Activated CD4-positive, alpha-beta T cell treated with anti-CD3 and anti-CD28 coated beads for 36 hours (primary cell): ENCODE measurements around the gene BEGAIN. TPM values are rescaled to one million over a fixed set of nuclear protein-coding genes. Genes with fewer than 3 reads are reported as not detected.

Experiments used
- ATAC-seq: fragments of 200-7000 bp; cut with Tn5 transposase; one replicate; pipeline ENCODE4 v1.10.0; 2021; ENCODE audit warnings: mild to moderate bottlenecking, moderate library complexity
- CTCF ChIA-PET: fragments of 350-600 bp; sonication (Branson Sonifier 250); formaldehyde crosslinking; loops from one replicate; lab custom pipeline; 2021; ENCODE audit warnings: antibody characterized with exemption; lab: Charles Lee
- POLR2A ChIA-PET: fragments of 350-600 bp; sonication (Branson Sonifier 250); formaldehyde crosslinking; loops from one replicate; lab custom pipeline; 2021; ENCODE audit warnings: antibody characterized with exemption, inconsistent platforms; lab: Charles Lee
- DNase-seq: peaks from one replicate; pipeline ENCODE4 v3.0.0-alpha.2; 2020
- H3K27ac Mint-ChIP-seq: one replicate; pipeline ENCODE4 v1.8.0; 2021; ENCODE audit warnings: mixed read lengths
- H3K27me3 Mint-ChIP-seq: one replicate; pipeline ENCODE4 v1.8.0; 2021; ENCODE audit warnings: mixed read lengths
- H3K36me3 Mint-ChIP-seq: one replicate; pipeline ENCODE4 v1.8.0; 2021; ENCODE audit warnings: low read depth, mixed read lengths
- H3K4me1 Mint-ChIP-seq: one replicate; pipeline ENCODE4 v1.8.0; 2021; ENCODE audit warnings: mixed read lengths
- H3K4me3 Mint-ChIP-seq: one replicate; pipeline ENCODE4 v1.8.0; 2021; ENCODE audit warnings: mild to moderate bottlenecking, moderate library complexity, mixed read lengths
- H3K9me3 Mint-ChIP-seq: one replicate; pipeline ENCODE4 v1.8.0; 2021; ENCODE audit warnings: low read depth, mixed read lengths
- intact Hi-C, 2 experiments: fragments of 100-400 bp; cut with DNase I in 1 of 2; cut with micrococcal nuclease in 1 of 2; formaldehyde crosslinking; loops; one replicate each; pipeline versions ENCODE4 v1.14.2 to v1.15.1; 2022 to 2024; cut with DNase I, micrococcal nuclease
- total RNA-seq, 2 experiments: library from RNA; stranded (reverse); gene quantifications; one replicate each; pipeline ENCODE4 v1.2.3, GENCODE V29; 2021

The BEGAIN gene, protein sequence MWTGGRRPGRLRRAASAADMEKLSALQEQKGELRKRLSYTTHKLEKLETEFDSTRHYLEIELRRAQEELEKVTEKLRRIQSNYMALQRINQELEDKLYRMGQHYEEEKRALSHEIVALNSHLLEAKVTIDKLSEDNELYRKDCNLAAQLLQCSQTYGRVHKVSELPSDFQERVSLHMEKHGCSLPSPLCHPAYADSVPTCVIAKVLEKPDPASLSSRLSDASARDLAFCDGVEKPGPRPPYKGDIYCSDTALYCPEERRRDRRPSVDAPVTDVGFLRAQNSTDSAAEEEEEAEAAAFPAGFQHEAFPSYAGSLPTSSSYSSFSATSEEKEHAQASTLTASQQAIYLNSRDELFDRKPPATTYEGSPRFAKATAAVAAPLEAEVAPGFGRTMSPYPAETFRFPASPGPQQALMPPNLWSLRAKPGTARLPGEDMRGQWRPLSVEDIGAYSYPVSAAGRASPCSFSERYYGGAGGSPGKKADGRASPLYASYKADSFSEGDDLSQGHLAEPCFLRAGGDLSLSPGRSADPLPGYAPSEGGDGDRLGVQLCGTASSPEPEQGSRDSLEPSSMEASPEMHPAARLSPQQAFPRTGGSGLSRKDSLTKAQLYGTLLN
- total RNA-seq: 1 to 10 TPM; 3.1 to 3.5 TPM

DNA sequence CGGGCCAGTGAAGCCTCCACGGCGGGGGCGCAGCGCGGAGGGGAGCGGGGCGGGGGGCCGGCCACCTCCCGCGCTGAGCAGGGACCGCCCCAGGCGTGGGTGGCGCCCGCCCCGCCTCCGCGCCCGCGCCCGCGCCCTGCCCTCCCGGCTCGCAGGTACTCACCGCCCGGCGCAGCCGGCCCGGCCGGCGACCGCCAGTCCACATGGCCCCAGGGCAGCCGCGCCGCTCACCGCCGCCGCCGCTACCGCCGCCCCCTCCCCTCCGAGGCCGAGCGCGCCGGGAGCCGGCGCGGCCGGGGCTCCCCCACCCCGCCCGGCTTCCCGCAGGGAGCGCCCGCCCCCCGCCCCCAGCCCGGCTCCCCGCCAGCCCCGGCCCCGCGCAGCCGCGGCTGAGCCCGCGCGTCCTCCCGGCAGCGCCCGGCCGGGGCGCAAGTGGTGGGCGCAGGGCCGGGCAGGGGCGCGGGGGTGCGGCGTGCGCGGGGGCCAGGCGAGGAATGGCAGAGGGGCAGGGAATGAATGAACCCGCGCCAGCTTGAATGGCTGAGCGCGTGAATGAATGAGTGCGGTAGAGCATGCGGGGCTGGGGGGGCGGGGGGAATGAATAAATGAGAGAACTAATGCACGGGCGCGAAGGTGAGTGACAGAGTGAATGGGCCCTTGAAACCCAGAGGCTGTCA lies at the start of gene BEGAIN:
BEGAIN (minus strand) TSS at position 332 of the 677 bp plus-strand sequence; CDS start at position 205, 127 bp downstream.
- ChIA-PET POLR2A (no interaction called here), CTCF (no interaction called here)
- DNase-seq (peak; percentile 50), ATAC-seq (peak; percentile 39)
- H3K27ac Mint-ChIP-seq: peak within 1 kb of the TSS; percentile 27
- no peaks in the 10 kb centered on the region for H3K4me1 Mint-ChIP-seq
- peak within 1 kb of the TSS; percentile 66 for H3K4me3 Mint-ChIP-seq
- H3K36me3 Mint-ChIP-seq: no peaks in the 10 kb centered on the region
- H3K9me3 Mint-ChIP-seq: no peaks in the 10 kb centered on the region
- intact Hi-C loops: loop anchor here in 1 of 2 experiments (5.0 kb wide), 1 partner anchor 55 kb away; no protein-coding TSS in a partner anchor
- H3K27me3 Mint-ChIP-seq: peaks cover 26% of the 10 kb centered on the region

DNA sequence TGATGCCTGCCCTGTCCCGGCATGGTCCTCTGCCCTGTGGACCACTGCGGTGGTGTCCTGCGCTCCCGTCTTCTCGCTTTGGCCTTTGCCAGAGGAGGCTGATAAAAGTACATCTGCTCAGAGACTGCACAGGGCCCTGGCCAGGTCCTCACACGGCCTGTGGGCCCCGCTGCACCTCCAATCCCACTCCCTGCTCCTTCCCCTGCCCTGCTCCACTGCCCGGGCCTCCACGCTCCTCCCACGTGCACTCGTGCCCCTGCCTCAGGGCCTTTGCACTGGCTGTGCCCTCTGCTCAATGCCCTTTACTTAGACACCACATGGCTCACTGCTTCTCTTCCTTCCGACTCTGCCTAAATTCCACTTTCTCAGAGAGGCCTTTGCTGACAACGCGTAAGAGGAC lies 49.3 kb upstream of the BEGAIN start:
- intact Hi-C loops: no loop called here
- H3K4me1 Mint-ChIP-seq: peaks cover 31% of the 10 kb centered on the region
- H3K4me3 Mint-ChIP-seq: no peak overlapping the region
- no peaks in the 10 kb centered on the region for H3K27me3 Mint-ChIP-seq
- ChIA-PET CTCF (interaction anchor here (0.6 to 1.9 kb wide), 2 partner anchors 9 to 12 kb away, joined by 4 to 11 read pairs; no protein-coding TSS in a partner anchor), POLR2A (no interaction called here)
- H3K36me3 Mint-ChIP-seq: no peaks in the 10 kb centered on the region
- no peak for ATAC-seq
- no peak overlapping the region for H3K27ac Mint-ChIP-seq
- DNase-seq: no peak
- H3K9me3 Mint-ChIP-seq: no peaks in the 10 kb centered on the region

DNA sequence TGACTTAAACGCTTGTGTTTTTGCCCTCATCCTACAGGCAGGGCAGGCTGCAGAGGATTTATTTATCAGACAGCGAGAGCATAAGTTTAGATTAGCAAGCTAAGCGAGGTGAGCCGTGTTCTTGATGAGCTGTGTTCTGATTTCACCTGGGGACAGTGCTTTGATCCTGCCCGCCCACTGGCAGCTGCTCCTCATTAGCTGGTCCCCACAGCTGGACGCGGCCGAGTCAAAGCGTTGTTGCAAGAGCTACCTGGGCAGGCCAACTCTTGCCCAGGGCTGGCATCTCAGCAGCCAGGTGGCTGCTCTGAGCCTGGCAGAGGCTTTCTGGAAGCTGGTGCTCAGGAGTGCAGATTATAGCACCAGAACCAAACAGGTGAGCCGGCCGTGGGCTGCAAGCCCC lies 46.8 kb upstream of the BEGAIN start:
- peaks cover 7% of the 10 kb centered on the region for H3K4me1 Mint-ChIP-seq
- H3K27ac Mint-ChIP-seq: no peak overlapping the region
- no peak for DNase-seq
- CTCF ChIA-PET: interaction anchor here (0.9 to 2.9 kb wide), 2 partner anchors 11 to 194 kb away, joined by 6 to 12 read pairs; no protein-coding TSS in a partner anchor
- intact Hi-C loops: no loop called here
- H3K4me3 Mint-ChIP-seq: no peak overlapping the region
- H3K27me3 Mint-ChIP-seq: no peaks in the 10 kb centered on the region
- POLR2A ChIA-PET: no interaction called here
- H3K9me3 Mint-ChIP-seq: no peaks in the 10 kb centered on the region
- ATAC-seq: no peak
- no peaks in the 10 kb centered on the region for H3K36me3 Mint-ChIP-seq

DNA sequence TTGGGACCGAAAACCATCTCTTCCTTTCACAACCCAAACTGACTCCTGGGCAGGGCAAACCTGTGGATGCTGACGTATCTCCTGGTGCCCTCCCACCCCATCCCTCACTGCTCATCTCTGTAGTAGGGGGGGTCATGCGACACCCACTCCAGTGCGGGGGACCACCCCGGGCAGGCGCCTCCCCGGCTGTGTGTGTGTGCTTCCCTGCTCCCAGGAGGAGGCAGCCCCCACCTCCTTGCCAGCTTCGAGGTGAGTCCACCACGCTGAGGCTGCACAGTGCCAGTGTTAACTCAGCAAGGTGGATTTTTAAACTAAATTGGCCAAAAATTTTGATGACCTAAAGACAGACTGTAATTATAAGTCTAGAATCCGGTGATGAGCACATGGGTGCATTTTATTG lies 46.2 kb upstream of the BEGAIN start:
- H3K36me3 Mint-ChIP-seq: no peaks in the 10 kb centered on the region
- intact Hi-C loops: no loop called here
- H3K9me3 Mint-ChIP-seq: no peaks in the 10 kb centered on the region
- H3K4me3 Mint-ChIP-seq: no peak overlapping the region
- POLR2A ChIA-PET: no interaction called here
- no peaks in the 10 kb centered on the region for H3K27me3 Mint-ChIP-seq
- CTCF ChIA-PET: interaction anchor here (0.9 to 2.9 kb wide), 2 partner anchors 12 to 193 kb away, joined by 6 to 12 read pairs; no protein-coding TSS in a partner anchor
- no peak overlapping the region for H3K27ac Mint-ChIP-seq
- peaks cover 3% of the 10 kb centered on the region for H3K4me1 Mint-ChIP-seq
- ATAC-seq (no peak), DNase-seq (no peak)

DNA sequence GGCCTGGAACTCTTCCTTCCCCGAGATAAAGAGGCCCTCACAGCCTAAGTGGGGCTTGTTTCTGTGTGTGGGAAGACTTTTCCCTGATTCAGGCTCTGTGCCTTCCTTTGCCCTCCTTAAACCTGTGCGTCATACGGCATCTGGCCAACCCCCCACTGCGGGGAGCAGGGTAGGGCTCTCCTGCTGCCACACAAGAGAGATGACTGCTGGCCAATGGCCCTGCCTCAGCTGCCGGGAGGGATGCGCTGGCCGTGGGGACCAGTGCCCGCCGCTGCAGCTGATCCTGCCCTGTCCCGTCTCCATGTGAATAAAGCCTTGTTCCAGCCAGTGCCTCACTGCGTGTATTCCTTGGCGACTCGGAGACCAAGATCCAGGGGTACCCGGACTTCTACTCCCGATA lies 42.5 kb upstream of the BEGAIN start:
- Mint-ChIP-seq H3K4me3 (no peak overlapping the region), H3K9me3 (no peaks in the 10 kb centered on the region), H3K4me1 (no peaks in the 10 kb centered on the region), H3K27ac (no peak overlapping the region), H3K36me3 (peaks cover 3% of the 10 kb centered on the region), H3K27me3 (peaks cover 1% of the 10 kb centered on the region)
- DNase-seq (no peak), ATAC-seq (no peak)
- ChIA-PET POLR2A (no interaction called here), CTCF (interaction anchor here (1.9 kb wide), 1 partner anchor 16 kb away, joined by 8 read pairs; no protein-coding TSS in a partner anchor)
- intact Hi-C loops: no loop called here

DNA sequence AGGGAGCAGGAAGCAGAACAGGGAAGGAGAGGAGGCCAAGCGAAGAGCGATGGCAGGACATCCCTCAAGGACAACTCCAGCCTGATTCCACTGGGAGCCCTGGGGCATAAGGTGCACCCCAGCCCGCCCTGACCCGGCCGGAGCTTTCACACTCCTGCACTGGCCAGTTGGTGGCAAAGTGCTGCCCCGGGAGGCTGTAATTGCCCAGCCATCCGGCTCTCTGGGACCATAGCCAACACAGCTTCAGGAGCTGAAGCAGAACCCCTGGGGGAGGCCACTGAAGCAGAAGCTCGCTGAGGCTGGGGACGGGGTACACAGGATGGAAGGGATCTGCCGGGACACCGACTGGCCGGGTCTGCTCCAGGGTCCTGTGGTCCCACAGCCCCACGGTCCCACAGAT lies 41.9 kb upstream of the BEGAIN start:
- CTCF ChIA-PET: no interaction called here
- H3K4me3 Mint-ChIP-seq: no peak overlapping the region
- DNase-seq (no peak), ATAC-seq (no peak)
- POLR2A ChIA-PET: no interaction called here
- no peak overlapping the region for H3K27ac Mint-ChIP-seq
- intact Hi-C loops: no loop called here
- H3K36me3 Mint-ChIP-seq: peaks cover 3% of the 10 kb centered on the region
- no peaks in the 10 kb centered on the region for H3K9me3 Mint-ChIP-seq
- H3K27me3 Mint-ChIP-seq: peaks cover 4% of the 10 kb centered on the region
- H3K4me1 Mint-ChIP-seq: no peaks in the 10 kb centered on the region

DNA sequence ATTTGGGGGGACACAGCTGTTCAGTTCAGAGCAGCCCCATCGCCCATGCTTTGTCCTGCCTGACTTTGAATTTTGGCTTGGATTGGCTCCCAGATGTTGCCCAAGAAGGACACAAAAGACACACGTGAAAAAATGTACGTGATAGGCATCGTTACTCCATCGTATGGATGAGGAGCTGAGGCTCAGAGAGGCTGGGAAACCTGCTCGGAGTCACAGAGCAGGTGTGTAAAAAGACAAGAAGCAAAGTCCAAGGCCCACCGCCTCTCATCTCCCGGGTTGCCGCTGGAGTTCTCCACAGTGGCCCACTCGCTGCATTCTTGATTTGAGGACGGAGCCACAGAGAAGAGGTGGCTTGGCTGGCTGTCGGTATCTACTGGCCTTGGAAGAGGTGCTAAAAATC lies 41.0 kb upstream of the BEGAIN start:
- intact Hi-C loops: no loop called here
- H3K4me1 Mint-ChIP-seq: no peaks in the 10 kb centered on the region
- ATAC-seq: no peak
- H3K27ac Mint-ChIP-seq: no peak overlapping the region
- H3K36me3 Mint-ChIP-seq: peaks cover 3% of the 10 kb centered on the region
- DNase-seq: no peak
- POLR2A ChIA-PET: interaction anchor here (0.7 kb wide), 1 partner anchor 8 kb away, joined by 4 read pairs; no protein-coding TSS in a partner anchor
- H3K9me3 Mint-ChIP-seq: no peaks in the 10 kb centered on the region
- H3K27me3 Mint-ChIP-seq: peaks cover 4% of the 10 kb centered on the region
- CTCF ChIA-PET: interaction anchor here (0.6 kb wide), 2 partner anchors 412 to 1217 kb away, joined by 3 read pairs; no protein-coding TSS in a partner anchor
- H3K4me3 Mint-ChIP-seq: no peak overlapping the region

DNA sequence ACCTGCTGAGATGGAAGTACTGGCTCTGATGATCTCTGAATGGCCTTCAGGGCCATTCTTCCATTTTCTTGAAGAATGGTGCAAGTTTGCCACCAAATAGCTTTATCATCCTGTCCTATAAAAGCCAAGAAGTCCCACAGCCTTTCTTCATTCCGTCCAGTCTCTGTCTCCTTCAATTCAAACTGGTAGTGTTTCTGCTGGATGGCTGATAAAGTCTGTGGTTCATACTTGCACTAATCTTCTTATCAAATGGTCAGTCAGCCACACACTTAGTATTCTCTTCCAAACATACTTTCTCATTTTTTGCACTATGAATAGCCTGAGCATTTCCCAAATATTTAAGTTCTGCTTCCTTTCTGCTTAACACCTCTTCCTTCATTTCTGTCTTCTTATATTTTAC lies 39.4 kb upstream of the BEGAIN start:
- Mint-ChIP-seq H3K27me3 (peaks cover 4% of the 10 kb centered on the region), H3K27ac (no peak overlapping the region), H3K9me3 (no peaks in the 10 kb centered on the region), H3K36me3 (peaks cover 3% of the 10 kb centered on the region), H3K4me1 (no peaks in the 10 kb centered on the region), H3K4me3 (no peak overlapping the region)
- ChIA-PET POLR2A (no interaction called here), CTCF (interaction anchor here (1.8 kb wide), 1 partner anchor 19 kb away, joined by 9 read pairs; no protein-coding TSS in a partner anchor)
- no peak for DNase-seq
- intact Hi-C loops: no loop called here
- no peak for ATAC-seq

DNA sequence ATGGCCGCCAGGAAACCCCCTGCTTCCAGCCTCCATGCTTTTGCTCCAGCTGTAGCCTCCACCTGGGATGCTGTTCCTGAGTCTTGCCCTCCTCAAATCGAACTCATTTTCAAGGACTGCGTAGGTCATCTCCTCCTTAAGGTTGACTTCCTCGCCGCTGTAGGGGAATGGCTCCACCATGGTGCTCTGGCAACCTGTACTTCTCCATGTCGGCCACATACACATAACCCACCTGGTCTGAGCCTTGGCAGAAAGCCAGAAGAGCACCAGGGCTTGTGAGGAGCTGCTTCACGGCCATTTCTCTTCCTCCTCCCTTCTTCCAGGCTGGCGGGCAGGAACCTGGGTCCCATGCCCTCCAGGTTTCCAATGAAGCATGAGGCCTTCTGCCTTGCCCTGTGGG lies 36.7 kb upstream of the BEGAIN start:
- Mint-ChIP-seq H3K9me3 (no peaks in the 10 kb centered on the region), H3K4me3 (no peak overlapping the region), H3K4me1 (no peaks in the 10 kb centered on the region), H3K27me3 (peaks cover 4% of the 10 kb centered on the region), H3K36me3 (peaks cover 3% of the 10 kb centered on the region), H3K27ac (no peak overlapping the region)
- no peak for ATAC-seq
- ChIA-PET POLR2A (no interaction called here), CTCF (interaction anchor here (0.7 to 0.8 kb wide), 2 partner anchors 18 to 65 kb away, joined by 3 read pairs; no protein-coding TSS in a partner anchor)
- intact Hi-C loops: no loop called here
- DNase-seq: no peak

DNA sequence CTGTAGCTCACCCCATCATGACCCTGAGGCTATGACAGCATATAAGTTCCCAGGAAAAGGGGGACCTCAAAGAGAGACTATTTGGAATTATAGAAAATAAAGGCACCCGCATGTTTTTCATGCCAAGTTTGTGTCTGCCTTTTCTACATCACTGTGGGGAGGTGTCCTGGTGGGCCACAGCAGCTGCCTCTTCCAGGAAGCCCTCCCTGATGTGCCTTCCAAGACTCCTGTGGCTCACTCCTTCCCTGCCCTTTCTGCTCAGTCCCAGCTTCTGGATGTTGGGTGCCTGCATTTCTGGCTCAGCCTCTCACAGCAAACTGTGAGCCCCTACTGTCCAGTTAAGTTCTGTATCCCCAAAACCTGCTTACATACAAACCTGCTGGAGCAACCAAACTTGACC lies 36.3 kb upstream of the BEGAIN start:
- ATAC-seq (no peak), DNase-seq (no peak)
- ChIA-PET POLR2A (no interaction called here), CTCF (interaction anchor here (0.8 kb wide), 1 partner anchor 18 kb away, joined by 3 read pairs; no protein-coding TSS in a partner anchor)
- Mint-ChIP-seq H3K9me3 (no peaks in the 10 kb centered on the region), H3K36me3 (peaks cover 3% of the 10 kb centered on the region), H3K27me3 (peaks cover 4% of the 10 kb centered on the region), H3K27ac (no peak overlapping the region), H3K4me1 (peaks cover 2% of the 10 kb centered on the region), H3K4me3 (no peak overlapping the region)
- intact Hi-C loops: no loop called here
